DND-41 (cell line): ENCODE measurements around the gene DHX29.
A peak's percentile ranks its signal among the peaks of the same experiment; 100 is the strongest.

ENCODE experiments used
- ATAC-seq: fragments of 200-7000 bp; cut with Tn5 transposase; 3 replicates; pipeline ENCODE4 v1.9.1; 2021; ENCODE audit warnings: low read depth; ENCODE audit not compliant: insufficient read depth
- DNase-seq: peaks from one replicate; pipeline ENCODE4 v3.0.0-alpha.2; 2020
- H2AFZ ChIP-seq: 2 replicates; pipeline ENCODE4 v1.6.0; 2012; ENCODE audit warnings: low read depth, low read length
- H3K27ac ChIP-seq: 2 replicates; pipeline ENCODE4 v1.5.1; 2012; ENCODE audit warnings: low read length, inconsistent platforms
- H3K27me3 ChIP-seq: fragments of 200-600 bp; sonication (generic); 2 replicates; pipeline ENCODE4 v1.6.0; 2012; ENCODE audit warnings: low read length, mild to moderate bottlenecking, inconsistent platforms; ENCODE audit not compliant: insufficient read depth, poor library complexity
- H3K36me3 ChIP-seq: 2 replicates; pipeline ENCODE4 v1.5.1; 2012; ENCODE audit warnings: low read length, inconsistent platforms; ENCODE audit not compliant: insufficient read depth
- H3K4me1 ChIP-seq: 2 replicates; pipeline ENCODE4 v1.5.1; 2012; ENCODE audit warnings: mild to moderate bottlenecking, low read length; ENCODE audit not compliant: insufficient read depth
- H3K4me2 ChIP-seq: 2 replicates; pipeline ENCODE4 v1.6.0; 2012; ENCODE audit warnings: mild to moderate bottlenecking, moderate library complexity, low read length, inconsistent platforms; ENCODE audit not compliant: insufficient read depth
- H3K4me3 ChIP-seq, 2 experiments: fragments of 200-600 bp in 1 of 2; shearing (Covaris generic) in 1 of 2; 2 replicates each; pipeline ENCODE4 v1.5.1; 2012 to 2016; ENCODE audit warnings: inconsistent platforms in 2 of 2, low read length in 2 of 2, mild to moderate bottlenecking in 2 of 2, low read depth in 1 of 2, moderate library complexity in 1 of 2
- H3K79me2 ChIP-seq: 2 replicates; pipeline ENCODE4 v1.6.0; 2012; ENCODE audit warnings: low read length, inconsistent platforms; ENCODE audit not compliant: insufficient read depth
- H3K9ac ChIP-seq: 2 replicates; pipeline ENCODE4 v1.6.0; 2012; ENCODE audit warnings: low read depth, mild to moderate bottlenecking, inconsistent platforms, low read length, moderate library complexity
- H3K9me3 ChIP-seq: 2 replicates; pipeline ENCODE4 v1.5.1; 2012; ENCODE audit warnings: low read length, moderate library complexity, mild to moderate bottlenecking, inconsistent platforms; ENCODE audit not compliant: insufficient read depth, severe bottlenecking
- H4K20me1 ChIP-seq: 2 replicates; pipeline ENCODE4 v1.6.0; 2012; ENCODE audit warnings: low read length; ENCODE audit not compliant: insufficient read depth
- CTCF ChIP-seq: IDR thresholded peaks from 2 replicates; pipeline ENCODE4 v1.5.1; 2012; ENCODE audit warnings: borderline replicate concordance, low read length, moderate library complexity, mild to moderate bottlenecking; ENCODE audit not compliant: poor library complexity, severe bottlenecking; ENCODE audit errors: extremely low read depth
- EZH2 ChIP-seq: IDR thresholded peaks from 3 replicates; pipeline ENCODE4 v1.6.1; 2012; ENCODE audit warnings: borderline replicate concordance, low read depth, mild to moderate bottlenecking, moderate library complexity, low read length, inconsistent platforms; ENCODE audit not compliant: severe bottlenecking

The DHX29 gene

GRCh38 chr5:55236800-55237199 lies 70.7 kb downstream of the DHX29 start:
- Histone ChIP-seq H4K20me1 (peaks cover 4% of the 10 kb centered on the region), H3K4me2 (no peak overlapping the region), H3K4me1 (peaks cover 17% of the 10 kb centered on the region), H3K9me3 (no peaks in the 10 kb centered on the region), H3K9ac (no peak overlapping the region), H3K79me2 (no peaks in the 10 kb centered on the region), H3K27me3 (peaks cover 30% of the 10 kb centered on the region), H2AFZ (no peak overlapping the region), H3K27ac (no peak overlapping the region), H3K4me3 (no peak overlapping the region), H3K36me3 (no peaks in the 10 kb centered on the region)
- no peak for ATAC-seq
- DNase-seq = no peak
- no peak for TF ChIP-seq CTCF
- no peak for TF ChIP-seq EZH2

GRCh38 chr5:55234121-55234700 lies 73.3 kb downstream of the DHX29 start:
- Histone ChIP-seq H4K20me1 (peaks cover 6% of the 10 kb centered on the region), H3K27me3 (peaks cover 35% of the 10 kb centered on the region), H2AFZ (no peak overlapping the region; the same call in 1 of the 2 replicates), H3K9ac (peak overlapping the region; percentile 31; the same call in 1 of the 2 replicates), H3K27ac (no peak overlapping the region), H3K4me2 (peak overlapping the region; percentile 67), H3K4me3 (peak overlapping the region in 1 of 2 experiments; percentile 49; a peak in 2 of 4 replicates), H3K4me1 (peaks cover 17% of the 10 kb centered on the region), H3K79me2 (no peaks in the 10 kb centered on the region), H3K36me3 (no peaks in the 10 kb centered on the region), H3K9me3 (no peaks in the 10 kb centered on the region)
- ATAC-seq = no peak
- TF ChIP-seq EZH2 (no peak), CTCF (no peak)
- DNase-seq = no peak

- Histone ChIP-seq H3K9me3 (no peaks in the 10 kb centered on the region), H3K27me3 (peaks cover 44% of the 10 kb centered on the region), H3K4me3 (peak within 1 kb of the TSS in 1 of 2 experiments; percentile 49; a peak in 3 of 4 replicates), H3K36me3 (no peaks in the 10 kb centered on the region), H2AFZ (no peak within 1 kb of the TSS; the same call in 1 of the 2 replicates), H3K27ac (no peak within 1 kb of the TSS), H3K79me2 (no peaks in the 10 kb centered on the region), H4K20me1 (peaks cover 6% of the 10 kb centered on the region), H3K4me1 (peaks cover 17% of the 10 kb centered on the region), H3K4me2 (peak within 1 kb of the TSS; percentile 67), H3K9ac (peak within 1 kb of the TSS; percentile 31; the same call in 1 of the 2 replicates)
- DNase-seq (peak; percentile 53), ATAC-seq (peak; percentile 92)
- no peak for TF ChIP-seq CTCF
- TF ChIP-seq EZH2 = no peak
These were observed 74.2 kb downstream of the DHX29 start, which contains the start of gene CCNO for GRCh38 chr5:55232985-55233928. TSS of gene CCNO (minus strand) at chr5:55233608. CDS start at chr5:55233523, 85 bp downstream.
